GM20000 (cell line): ENCODE measurements around the gene RAPGEF1.
"Not testable (repeated sequence)": the region's sequence is repeated elsewhere in the genome, so short reads cannot be mapped to it uniquely, and the experiment has no call there.

Source experiments
- DNase-seq: peaks from one replicate; pipeline ENCODE4 v3.0.0; 2012; ENCODE audit warnings: low spot score
- TF ChIP-seq, protein P1 (sequence below): IDR thresholded peaks from 2 replicates; pipeline ENCODE4 v1.5.1; 2012; ENCODE audit warnings: mild to moderate bottlenecking, control low read depth; ENCODE audit errors: extremely low read depth, missing control alignments

RAPGEF1 gene

GRCh38 chr9:131717719-131718460, 22.0 kb downstream of the RAPGEF1 start:
- TF ChIP-seq, protein P1, sequence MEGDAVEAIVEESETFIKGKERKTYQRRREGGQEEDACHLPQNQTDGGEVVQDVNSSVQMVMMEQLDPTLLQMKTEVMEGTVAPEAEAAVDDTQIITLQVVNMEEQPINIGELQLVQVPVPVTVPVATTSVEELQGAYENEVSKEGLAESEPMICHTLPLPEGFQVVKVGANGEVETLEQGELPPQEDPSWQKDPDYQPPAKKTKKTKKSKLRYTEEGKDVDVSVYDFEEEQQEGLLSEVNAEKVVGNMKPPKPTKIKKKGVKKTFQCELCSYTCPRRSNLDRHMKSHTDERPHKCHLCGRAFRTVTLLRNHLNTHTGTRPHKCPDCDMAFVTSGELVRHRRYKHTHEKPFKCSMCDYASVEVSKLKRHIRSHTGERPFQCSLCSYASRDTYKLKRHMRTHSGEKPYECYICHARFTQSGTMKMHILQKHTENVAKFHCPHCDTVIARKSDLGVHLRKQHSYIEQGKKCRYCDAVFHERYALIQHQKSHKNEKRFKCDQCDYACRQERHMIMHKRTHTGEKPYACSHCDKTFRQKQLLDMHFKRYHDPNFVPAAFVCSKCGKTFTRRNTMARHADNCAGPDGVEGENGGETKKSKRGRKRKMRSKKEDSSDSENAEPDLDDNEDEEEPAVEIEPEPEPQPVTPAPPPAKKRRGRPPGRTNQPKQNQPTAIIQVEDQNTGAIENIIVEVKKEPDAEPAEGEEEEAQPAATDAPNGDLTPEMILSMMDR: no peak
- no peak for DNase-seq

DNA sequence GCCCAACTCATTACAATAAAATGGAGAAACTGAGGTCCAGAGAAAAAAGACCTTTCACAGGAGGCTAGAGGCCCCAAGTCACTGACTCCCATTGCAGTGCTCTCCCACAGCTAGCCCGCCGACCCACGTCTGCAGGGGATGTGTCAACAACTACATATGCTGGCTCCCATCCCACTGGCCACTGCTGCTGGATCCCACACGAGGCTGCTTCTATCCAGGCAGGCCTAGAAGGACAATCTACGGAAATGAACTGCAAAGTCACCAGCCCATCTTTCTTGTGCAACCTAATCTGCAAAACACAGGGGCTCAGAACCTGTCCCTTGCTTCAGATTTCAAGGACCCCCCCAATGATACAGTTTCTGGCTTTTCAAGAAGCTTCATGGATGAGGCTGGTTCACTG, 24.0 kb downstream of the RAPGEF1 start:
- no peak for DNase-seq
- TF ChIP-seq, protein P1: no peak

- DNase-seq: no peak
- TF ChIP-seq, protein P1: no peak
Measured at GRCh38 chr9:131714821-131715220, 25.1 kb downstream of the RAPGEF1 start.

DNA sequence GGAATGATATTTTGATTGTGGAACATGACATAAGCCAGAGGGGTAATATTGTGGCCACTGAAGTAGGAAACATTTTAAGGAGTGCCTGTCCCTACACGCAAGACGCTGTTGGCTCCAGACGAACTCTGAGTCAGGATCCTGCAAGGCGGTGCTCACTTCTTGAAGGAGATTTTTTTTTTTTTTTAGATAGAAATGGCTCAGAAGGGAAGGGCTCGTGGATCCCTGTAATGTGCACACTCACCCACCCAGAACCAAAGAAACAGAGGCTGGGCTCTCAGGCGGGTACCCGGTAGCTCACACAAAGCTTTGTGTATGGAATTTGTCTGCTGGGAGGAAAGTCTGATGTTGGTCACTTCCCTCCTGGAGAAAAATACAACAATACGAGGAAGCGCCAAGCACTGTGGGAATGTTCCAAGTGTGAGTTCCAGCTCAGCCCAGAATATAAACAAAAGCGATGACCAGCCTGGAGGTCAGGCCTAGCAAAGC, 25.7 kb downstream of the RAPGEF1 start:
- no peak for DNase-seq
- TF ChIP-seq, protein P1: no peak

DNA sequence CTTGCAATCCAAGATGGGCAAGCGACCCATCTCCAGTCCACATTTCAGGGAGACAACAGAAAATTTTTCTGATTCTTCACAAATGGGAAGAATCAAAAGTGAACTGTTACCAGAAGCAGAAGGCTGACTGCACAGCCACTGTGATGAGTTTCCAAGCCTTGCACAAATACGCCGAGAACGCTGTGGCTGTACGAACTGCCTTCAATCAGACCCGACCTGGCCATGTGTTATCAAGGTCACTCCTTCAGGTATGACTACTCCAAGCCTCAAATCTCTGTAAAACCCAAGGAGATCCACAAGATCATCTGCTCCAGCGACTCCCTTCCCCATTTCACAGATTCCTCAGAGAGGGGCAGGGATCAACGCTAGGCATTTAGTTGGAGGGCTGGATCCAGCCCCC, 26.9 kb downstream of the RAPGEF1 start:
- DNase-seq: no peak
- TF ChIP-seq, protein P1: no peak

DNA sequence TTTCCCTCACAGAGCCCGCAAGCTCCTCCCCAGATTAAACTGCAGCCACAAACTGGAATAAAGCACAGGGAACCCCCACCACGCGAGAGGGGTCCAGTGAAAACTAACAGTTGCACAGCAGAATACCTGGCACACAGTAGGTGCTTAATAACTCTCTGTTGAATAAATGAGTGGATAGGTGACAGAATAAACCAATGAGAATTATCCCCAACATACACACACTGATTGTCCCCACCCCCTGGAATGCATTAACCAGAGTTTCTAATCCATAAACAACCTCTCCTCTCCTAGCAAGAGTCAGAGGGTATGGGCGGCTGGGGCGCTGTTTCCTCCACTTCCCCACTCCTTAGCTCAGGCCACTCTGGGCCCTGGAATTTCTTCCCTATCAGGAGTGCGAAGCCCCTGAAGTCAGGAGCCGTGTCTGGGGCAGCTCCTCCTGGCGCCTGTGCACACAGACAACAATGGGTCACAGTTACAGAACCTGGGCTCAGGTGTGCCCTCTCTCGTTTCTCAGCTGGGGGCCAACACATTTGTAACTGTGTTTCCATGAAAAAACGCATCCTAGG, 27.6 kb downstream of the RAPGEF1 start:
- TF ChIP-seq, protein P1: no peak
- no peak for DNase-seq

DNA sequence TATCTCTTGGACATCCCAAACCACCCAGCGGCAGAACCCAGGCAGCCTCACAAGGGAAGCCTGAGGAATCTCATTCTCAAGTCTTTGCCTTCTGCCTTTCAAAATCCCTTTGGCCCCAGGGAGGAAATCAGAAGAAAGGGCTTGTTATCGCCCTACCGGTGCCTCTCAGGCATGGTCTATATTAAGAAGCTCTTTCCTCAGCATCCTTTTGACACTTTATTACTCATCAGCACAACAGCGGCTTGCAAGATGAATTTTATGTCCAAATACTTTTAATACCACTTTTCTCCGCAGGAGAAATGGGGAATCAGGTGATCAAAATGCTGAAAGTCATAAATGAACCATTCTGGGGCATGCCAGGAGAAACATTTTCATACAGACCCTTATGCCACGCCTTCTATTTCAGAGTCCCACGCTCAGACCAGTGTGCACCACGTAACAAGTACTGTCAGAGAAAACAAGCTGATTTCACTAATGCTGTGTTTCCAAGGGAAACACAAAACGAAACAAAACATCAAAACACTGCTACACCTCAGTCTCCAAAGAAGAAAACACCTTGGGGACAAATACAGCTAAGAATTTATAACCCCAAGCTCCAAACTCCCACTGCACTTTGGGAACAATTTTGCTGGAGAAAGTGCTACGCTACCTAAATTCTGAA, 30.0 kb downstream of the RAPGEF1 start:
- peak; percentile 69 for DNase-seq
- TF ChIP-seq, protein P1: no peak

DNA sequence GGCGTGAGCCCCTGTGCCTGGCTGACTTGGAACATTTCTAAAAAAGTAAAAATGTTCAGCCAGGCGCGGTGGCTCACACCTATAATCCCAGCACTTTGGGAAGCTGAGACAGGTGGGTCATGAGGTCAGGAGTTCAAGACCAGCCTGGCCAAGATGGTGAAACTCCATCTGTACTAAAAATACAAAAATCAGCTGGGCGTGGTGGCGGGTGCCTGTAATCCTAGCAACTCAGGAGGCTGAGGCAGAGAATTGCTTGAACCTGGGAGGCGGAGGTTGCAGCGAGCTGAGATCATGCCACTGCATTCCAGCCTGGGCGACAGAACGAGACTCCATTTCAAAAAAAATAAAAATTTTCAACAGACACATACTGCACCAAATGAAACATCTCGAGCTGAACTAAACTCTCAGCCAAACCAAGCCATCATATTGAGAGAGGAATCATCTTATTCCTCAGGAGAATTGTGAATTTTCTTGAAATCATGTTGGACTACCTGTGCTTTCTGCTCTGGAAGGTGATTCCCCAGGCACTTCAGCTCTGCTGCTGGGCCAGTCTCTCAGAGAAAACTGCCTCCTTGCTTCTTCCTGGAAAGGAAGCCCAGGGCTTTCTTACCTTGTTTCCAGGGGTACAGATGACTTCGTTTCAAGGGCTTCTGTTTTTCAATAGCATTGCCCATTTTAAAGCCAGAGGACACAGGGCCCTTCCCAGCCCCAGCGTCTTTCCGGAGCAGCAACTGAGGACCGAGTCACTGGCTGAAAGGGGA, 30.7 kb downstream of the RAPGEF1 start:
- DNase-seq: not testable (repeated sequence)
